Esophagus squamous epithelium (tissue), 5 donors: ENCODE measurements around the gene ACSM2B. TPM values are rescaled to one million over a fixed set of nuclear protein-coding genes. Genes with fewer than 3 reads are reported as not detected.

ENCODE experiments used
- DNase-seq: peaks from one replicate; lab custom pipeline; 2025; lab: John Stamatoyannopoulos, UW
- H3K27ac ChIP-seq, 4 donors: fragments of 200-600 bp; sonication (generic); one replicate each; pipeline ENCODE4 v1.5.1; 2016 to 2019; ENCODE audit warnings: mild to moderate bottlenecking in 1 of 4
- H3K27me3 ChIP-seq, 4 donors: fragments of 200-600 bp; sonication (generic); 1 replicate in 3 of 4; 2 replicates in 1 of 4; pipeline versions ENCODE4 v1.5.1 to v1.6.0; 2017 to 2021; ENCODE audit warnings: antibody characterized with exemption in 1 of 4
- H3K36me3 ChIP-seq, 3 donors: fragments of 200-600 bp; sonication (generic); one replicate each; pipeline ENCODE4 v1.5.1; 2016 to 2019
- H3K4me1 ChIP-seq, 3 donors: fragments of 200-600 bp; sonication (generic); one replicate each; pipeline ENCODE4 v1.5.1; 2017 to 2019
- H3K4me3 ChIP-seq, 4 donors: fragments of 200-600 bp; sonication (generic); 1 replicate in 3 of 4; 2 replicates in 1 of 4; pipeline ENCODE4 v1.5.1; 2016 to 2019; ENCODE audit warnings: mild to moderate bottlenecking in 2 of 4, moderate library complexity in 1 of 4
- H3K9me3 ChIP-seq, 3 donors: fragments of 200-600 bp; sonication (generic); one replicate each; pipeline ENCODE4 v1.5.1; 2016 to 2019
- POLR2A ChIP-seq, 4 donors: fragments of 450-650 bp; IDR thresholded peaks; one replicate each; pipeline ENCODE4 v1.6.1; 2017; ENCODE audit warnings: antibody characterized with exemption in 4 of 4, mild to moderate bottlenecking in 4 of 4, moderate library complexity in 3 of 4
- WGBS, 2 donors: methylation state at CpG; one replicate each; pipeline ENCODE4 v1.1.5; 2018; 5-methylcytosine and 5-hydroxymethylcytosine counted together
- intact Hi-C: fragments of 100-400 bp; cut with DNase I; formaldehyde crosslinking; loops from one replicate; pipeline ENCODE4 v1.15.0; 2022
- total RNA-seq, 4 donors: library from RNA; depleted of rRNA; stranded (reverse); fragments of >200 nt; gene quantifications; one replicate each; pipeline ENCODE4 v1.1.0, GENCODE V29; 2016
- TF ChIP-seq, protein P1 (sequence below), 6 experiments: fragments of 450-650 bp in 4 of 6; fragments of 200-600 bp in 2 of 6; sonication (generic) in 2 of 6; IDR thresholded peaks; one replicate each; pipeline ENCODE4 v1.5.1; 2016 to 2019; ENCODE audit warnings: antibody characterized with exemption in 6 of 6, mild to moderate bottlenecking in 4 of 6, moderate library complexity in 4 of 6
- donor health status: DM: yes; HTN: yes; CAD: no.

ACSM2B gene
- total RNA-seq, 4 donors from 2014 or later = not detected

DNA sequence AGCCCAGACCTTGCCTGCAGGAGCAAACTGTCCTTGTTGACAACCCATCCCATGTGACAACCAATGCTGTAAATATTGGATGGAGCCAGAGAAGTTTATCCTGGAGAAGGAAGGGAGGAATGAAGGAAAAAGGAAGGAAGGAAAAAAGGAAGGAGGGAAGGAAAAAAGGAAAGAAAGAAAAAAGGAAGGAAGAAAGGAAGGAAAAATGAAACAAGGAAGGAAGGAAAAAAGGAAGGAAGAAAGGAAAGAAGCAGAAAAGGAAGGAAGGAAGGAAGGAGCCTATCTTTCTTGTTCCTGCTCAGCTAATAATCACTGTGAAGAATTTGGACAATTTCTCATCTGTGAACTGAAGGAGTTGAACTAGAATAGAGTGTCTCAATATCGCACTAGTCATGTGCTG is 56.1 kb downstream of the ACSM2B start:
- no peaks in the 10 kb centered on the region for H3K9me3 ChIP-seq
- no peaks in the 10 kb centered on the region for H3K36me3 ChIP-seq
- H3K4me3 ChIP-seq = no peak overlapping the region
- TF ChIP-seq, protein P1, sequence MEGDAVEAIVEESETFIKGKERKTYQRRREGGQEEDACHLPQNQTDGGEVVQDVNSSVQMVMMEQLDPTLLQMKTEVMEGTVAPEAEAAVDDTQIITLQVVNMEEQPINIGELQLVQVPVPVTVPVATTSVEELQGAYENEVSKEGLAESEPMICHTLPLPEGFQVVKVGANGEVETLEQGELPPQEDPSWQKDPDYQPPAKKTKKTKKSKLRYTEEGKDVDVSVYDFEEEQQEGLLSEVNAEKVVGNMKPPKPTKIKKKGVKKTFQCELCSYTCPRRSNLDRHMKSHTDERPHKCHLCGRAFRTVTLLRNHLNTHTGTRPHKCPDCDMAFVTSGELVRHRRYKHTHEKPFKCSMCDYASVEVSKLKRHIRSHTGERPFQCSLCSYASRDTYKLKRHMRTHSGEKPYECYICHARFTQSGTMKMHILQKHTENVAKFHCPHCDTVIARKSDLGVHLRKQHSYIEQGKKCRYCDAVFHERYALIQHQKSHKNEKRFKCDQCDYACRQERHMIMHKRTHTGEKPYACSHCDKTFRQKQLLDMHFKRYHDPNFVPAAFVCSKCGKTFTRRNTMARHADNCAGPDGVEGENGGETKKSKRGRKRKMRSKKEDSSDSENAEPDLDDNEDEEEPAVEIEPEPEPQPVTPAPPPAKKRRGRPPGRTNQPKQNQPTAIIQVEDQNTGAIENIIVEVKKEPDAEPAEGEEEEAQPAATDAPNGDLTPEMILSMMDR (IDR thresholded peaks at IDR 0.05) = no peak
- TF ChIP-seq POLR2A (IDR thresholded peaks at IDR 0.05) = no peak
- WGBS, 2 donors = 69 to 79% methylated on average over 1 of the region's 1 CpG
- H3K27ac ChIP-seq = no peak overlapping the region
- H3K4me1 ChIP-seq = no peaks in the 10 kb centered on the region
- H3K27me3 ChIP-seq = no peaks in the 10 kb centered on the region
- intact Hi-C loops = no loop called here
- no peak for DNase-seq

- intact Hi-C loops = no loop called here
- TF ChIP-seq, protein P1 (IDR thresholded peaks at IDR 0.05) = no peak
- Histone ChIP-seq H3K27me3 (no peaks in the 10 kb centered on the region), H3K27ac (no peak overlapping the region), H3K36me3 (no peaks in the 10 kb centered on the region), H3K4me3 (no peak overlapping the region), H3K4me1 (no peaks in the 10 kb centered on the region), H3K9me3 (no peaks in the 10 kb centered on the region)
- no peak for DNase-seq
- WGBS, 2 donors = 28 to 31% methylated on average over 3 of the region's 3 CpGs
These were observed 56.9 kb downstream of the ACSM2B start for GRCh38 chr16:20519231-20519630.

DNA sequence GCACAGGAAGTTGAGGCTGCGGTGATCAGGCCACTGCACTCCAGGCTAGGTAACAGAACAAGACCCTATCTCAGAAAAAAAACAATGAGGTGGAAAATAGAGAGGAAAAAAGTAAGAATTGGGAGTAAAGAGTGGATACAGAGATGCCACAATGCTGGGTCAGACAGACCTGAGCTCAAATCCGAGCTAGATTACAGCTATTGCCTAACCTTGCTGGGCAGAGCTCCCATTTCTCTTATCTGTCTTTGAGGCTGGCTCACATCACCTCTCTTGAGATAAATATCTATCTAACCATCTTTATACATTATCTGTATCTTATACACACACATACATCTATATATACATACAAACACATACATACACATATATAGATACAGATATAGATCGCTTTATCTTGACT is 59.0 kb downstream of the ACSM2B start:
- Histone ChIP-seq H3K4me1 (no peaks in the 10 kb centered on the region), H3K9me3 (no peaks in the 10 kb centered on the region), H3K27me3 (no peaks in the 10 kb centered on the region), H3K27ac (no peak overlapping the region), H3K36me3 (no peaks in the 10 kb centered on the region), H3K4me3 (no peak overlapping the region)
- WGBS, 2 donors = 59 to 75% methylated on average over 3 of the region's 3 CpGs
- intact Hi-C loops = no loop called here
- no peak for DNase-seq
- no peak for TF ChIP-seq POLR2A (IDR thresholded peaks at IDR 0.05)
- TF ChIP-seq, protein P1 (IDR thresholded peaks at IDR 0.05) = no peak

- no peaks in the 10 kb centered on the region for H3K4me1 ChIP-seq
- no peaks in the 10 kb centered on the region for H3K36me3 ChIP-seq
- H3K9me3 ChIP-seq = no peaks in the 10 kb centered on the region
- intact Hi-C loops = no loop called here
- H3K4me3 ChIP-seq = no peak overlapping the region
- H3K27me3 ChIP-seq = no peaks in the 10 kb centered on the region
- no peak for DNase-seq
- TF ChIP-seq, protein P1 (IDR thresholded peaks at IDR 0.05) = no peak
- TF ChIP-seq POLR2A (IDR thresholded peaks at IDR 0.05) = no peak
- H3K27ac ChIP-seq = no peak overlapping the region
These were observed 60.5 kb downstream of the ACSM2B start for GRCh38 chr16:20515688-20516090.

- intact Hi-C loops = no loop called here
- WGBS, 2 donors = 43 to 50% methylated on average over 1 of the region's 1 CpG
- Histone ChIP-seq H3K27ac (no peak overlapping the region), H3K4me3 (no peak overlapping the region), H3K9me3 (peaks cover 0 to 11% (median 7%) of the 10 kb centered on the region in 3 donors), H3K4me1 (no peaks in the 10 kb centered on the region), H3K36me3 (no peaks in the 10 kb centered on the region), H3K27me3 (no peaks in the 10 kb centered on the region)
- no peak for DNase-seq
- no peak for TF ChIP-seq POLR2A (IDR thresholded peaks at IDR 0.05)
- TF ChIP-seq, protein P1 (IDR thresholded peaks at IDR 0.05) = no peak
These were observed 65.8 kb downstream of the ACSM2B start for GRCh38 chr16:20510323-20510722.
